Activated CD8-positive, alpha-beta T cell treated with anti-CD3 and anti-CD28 coated beads, Interleukin-2, amount 10 ng/mL, durations not matched to agents 7 days and 5 days (primary cell): ENCODE results near the gene ZNF35. TPM values are rescaled to one million over a fixed set of nuclear protein-coding genes. Genes with fewer than 3 reads are reported as not detected.

Experiments used
- ATAC-seq: fragments of 150-1000 bp; cut with Tn5 transposase; one replicate; pipeline ENCODE4 v1.10.0; 2021; ENCODE audit warnings: moderate library complexity
- CTCF ChIA-PET: fragments of 350-600 bp; sonication (Branson Sonifier 250); formaldehyde crosslinking; loops from one replicate; lab custom pipeline; 2021; ENCODE audit warnings: antibody characterized with exemption; lab: Charles Lee
- POLR2A ChIA-PET: fragments of 350-600 bp; sonication (Branson Sonifier 250); formaldehyde crosslinking; loops from one replicate; lab custom pipeline; 2021; ENCODE audit warnings: antibody characterized with exemption; lab: Charles Lee
- DNase-seq: peaks from one replicate; pipeline ENCODE4 v3.0.0-alpha.2; 2020
- H3K27ac Mint-ChIP-seq: one replicate; pipeline ENCODE4 v1.8.0; 2021; ENCODE audit warnings: mild to moderate bottlenecking, mixed read lengths
- H3K27me3 Mint-ChIP-seq: one replicate; pipeline ENCODE4 v1.8.0; 2021; ENCODE audit warnings: low read depth, mixed read lengths
- H3K36me3 Mint-ChIP-seq: one replicate; pipeline ENCODE4 v1.8.0; 2021; ENCODE audit warnings: low read depth, mixed read lengths
- H3K4me1 Mint-ChIP-seq: one replicate; pipeline ENCODE4 v1.8.0; 2021; ENCODE audit warnings: low read depth, mixed read lengths
- H3K4me3 Mint-ChIP-seq: one replicate; pipeline ENCODE4 v1.8.0; 2021; ENCODE audit warnings: mild to moderate bottlenecking, mixed read lengths
- H3K9me3 Mint-ChIP-seq: one replicate; pipeline ENCODE4 v1.8.0; 2022; ENCODE audit warnings: mixed read lengths; ENCODE audit not compliant: insufficient read depth
- total RNA-seq, 2 experiments: library from RNA; stranded (reverse); gene quantifications; one replicate each; pipeline ENCODE4 v1.2.3, GENCODE V29; 2021

ZNF35 gene
- 1 to 10 TPM; 3.7 to 7.6 TPM for total RNA-seq

- peaks cover 22% of the 10 kb centered on the region for H3K4me1 Mint-ChIP-seq
- peaks cover 63% of the 10 kb centered on the region for H3K36me3 Mint-ChIP-seq
- POLR2A ChIA-PET = interaction anchor here (0.7 to 1.3 kb wide), 3 partner anchors 23 to 113 kb away, joined by 3 to 5 read pairs (median 3); partner anchors contain the start of genes KIAA1143 and KIF15
- CTCF ChIA-PET = no interaction called here
- H3K27ac Mint-ChIP-seq = peak within 1 kb of the TSS; percentile 83
- H3K4me3 Mint-ChIP-seq = peak within 1 kb of the TSS; percentile 84
- DNase-seq (peak; percentile 62), ATAC-seq (peak; percentile 81)
- H3K27me3 Mint-ChIP-seq = no peaks in the 10 kb centered on the region
- H3K9me3 Mint-ChIP-seq = peaks cover 35% of the 10 kb centered on the region
Measured at GRCh38 chr3:44648564-44649229, at the start of gene ZNF35. Gene ZNF35, plus strand, starts transcription at chr3:44648732. Its CDS starts 2,336 bp downstream, at chr3:44651068.

GRCh38 chr3:44601749-44602148 lies 46.8 kb upstream of the ZNF35 start:
- POLR2A ChIA-PET = no interaction called here
- no peak for DNase-seq
- CTCF ChIA-PET = no interaction called here
- Mint-ChIP-seq H3K27me3 (no peaks in the 10 kb centered on the region), H3K9me3 (peaks cover 4% of the 10 kb centered on the region), H3K4me3 (no peak overlapping the region), H3K27ac (no peak overlapping the region), H3K4me1 (no peaks in the 10 kb centered on the region), H3K36me3 (no peaks in the 10 kb centered on the region)
- ATAC-seq = no peak

GRCh38 chr3:44612678-44613077 lies 35.9 kb upstream of the ZNF35 start:
- Mint-ChIP-seq H3K27ac (no peak overlapping the region), H3K4me3 (no peak overlapping the region), H3K4me1 (no peaks in the 10 kb centered on the region), H3K9me3 (peaks cover 7% of the 10 kb centered on the region), H3K36me3 (peaks cover 3% of the 10 kb centered on the region), H3K27me3 (peaks cover 2% of the 10 kb centered on the region)
- no peak for ATAC-seq
- no peak for DNase-seq
- ChIA-PET POLR2A (no interaction called here), CTCF (no interaction called here)

- DNase-seq (peak; percentile 75), ATAC-seq (peak; percentile 87)
- peaks cover 3% of the 10 kb centered on the region for H3K9me3 Mint-ChIP-seq
- H3K36me3 Mint-ChIP-seq = peaks cover 26% of the 10 kb centered on the region
- H3K27ac Mint-ChIP-seq = peak within 1 kb of the TSS; percentile 87
- peak within 1 kb of the TSS; percentile 90 for H3K4me3 Mint-ChIP-seq
- ChIA-PET POLR2A (interaction anchor here (0.7 to 1.6 kb wide), 7 partner anchors 24 to 287 kb away, joined by 3 to 8 read pairs (median 4); partner anchors contain the start of genes KIAA1143, KIF15, ZKSCAN7 and ZNF35), CTCF (interaction anchor here (1.0 to 1.2 kb wide), 2 partner anchors 9 to 18 kb away, joined by 4 read pairs; no protein-coding TSS in a partner anchor)
- H3K4me1 Mint-ChIP-seq = peaks cover 23% of the 10 kb centered on the region
- H3K27me3 Mint-ChIP-seq = no peaks in the 10 kb centered on the region
Measured at GRCh38 chr3:44624749-44625480, 23.6 kb upstream of the ZNF35 start, which contains the start of gene ZNF197. Gene ZNF197, plus strand, starts transcription at chr3:44625036. Its CDS starts 4,119 bp downstream, at chr3:44629155.

GRCh38 chr3:44628716-44629115 lies 19.8 kb upstream of the ZNF35 start:
- no peak for DNase-seq
- Mint-ChIP-seq H3K27me3 (no peaks in the 10 kb centered on the region), H3K27ac (no peak overlapping the region), H3K9me3 (no peaks in the 10 kb centered on the region), H3K4me1 (peaks cover 26% of the 10 kb centered on the region), H3K4me3 (no peak overlapping the region), H3K36me3 (peaks cover 53% of the 10 kb centered on the region)
- POLR2A ChIA-PET = no interaction called here
- CTCF ChIA-PET = no interaction called here
- ATAC-seq = no peak

GRCh38 chr3:44632193-44632592 lies 16.3 kb upstream of the ZNF35 start:
- no peak for DNase-seq
- CTCF ChIA-PET = no interaction called here
- no peak overlapping the region for H3K27ac Mint-ChIP-seq

GRCh38 chr3:44642337-44642736 lies 6.2 kb upstream of the ZNF35 start:
- ChIA-PET POLR2A (no interaction called here), CTCF (no interaction called here)
- ATAC-seq (no peak), DNase-seq (no peak)
- Mint-ChIP-seq H3K27me3 (no peaks in the 10 kb centered on the region), H3K4me1 (peaks cover 3% of the 10 kb centered on the region), H3K27ac (no peak overlapping the region), H3K9me3 (peaks cover 70% of the 10 kb centered on the region), H3K36me3 (peaks cover 85% of the 10 kb centered on the region), H3K4me3 (no peak overlapping the region)

More at GRCh38 chr3:44632193-44632592, 16.3 kb upstream of the ZNF35 start:
- no peak for ATAC-seq
- Mint-ChIP-seq H3K36me3 (peaks cover 76% of the 10 kb centered on the region), H3K4me1 (peaks cover 7% of the 10 kb centered on the region), H3K9me3 (peaks cover 16% of the 10 kb centered on the region), H3K27me3 (no peaks in the 10 kb centered on the region), H3K4me3 (no peak overlapping the region)
- POLR2A ChIA-PET = no interaction called here

GRCh38 chr3:44643024-44643423 lies 5.5 kb upstream of the ZNF35 start:
- DNase-seq (no peak), ATAC-seq (no peak)
- Mint-ChIP-seq H3K4me1 (peaks cover 10% of the 10 kb centered on the region), H3K9me3 (peaks cover 67% of the 10 kb centered on the region), H3K4me3 (no peak overlapping the region), H3K36me3 (peaks cover 86% of the 10 kb centered on the region), H3K27me3 (no peaks in the 10 kb centered on the region), H3K27ac (no peak overlapping the region)
- CTCF ChIA-PET = no interaction called here
- POLR2A ChIA-PET = no interaction called here

GRCh38 chr3:44647771-44648170 lies 761 bp upstream of the ZNF35 start:
- DNase-seq (no peak), ATAC-seq (no peak)
- H3K4me1 Mint-ChIP-seq = peaks cover 22% of the 10 kb centered on the region
- peak overlapping the region; percentile 62 for H3K27ac Mint-ChIP-seq
- peak overlapping the region; percentile 84 for H3K4me3 Mint-ChIP-seq
- H3K9me3 Mint-ChIP-seq = peaks cover 43% of the 10 kb centered on the region
- H3K36me3 Mint-ChIP-seq = peaks cover 65% of the 10 kb centered on the region
- H3K27me3 Mint-ChIP-seq = no peaks in the 10 kb centered on the region
- POLR2A ChIA-PET = interaction anchor here (0.7 to 1.3 kb wide), 2 partner anchors 113 to 114 kb away, joined by 3 to 5 read pairs; partner anchors contain the start of genes KIAA1143 and KIF15
- CTCF ChIA-PET = no interaction called here

- no peak for ATAC-seq
- H3K27me3 Mint-ChIP-seq = no peaks in the 10 kb centered on the region
- H3K4me3 Mint-ChIP-seq = no peak overlapping the region
- DNase-seq = no peak
- POLR2A ChIA-PET = no interaction called here
- peaks cover 67% of the 10 kb centered on the region for H3K36me3 Mint-ChIP-seq
- peaks cover 22% of the 10 kb centered on the region for H3K4me1 Mint-ChIP-seq
- no peak overlapping the region for H3K27ac Mint-ChIP-seq
- H3K9me3 Mint-ChIP-seq = peaks cover 35% of the 10 kb centered on the region
- CTCF ChIA-PET = no interaction called here
Measured at GRCh38 chr3:44649709-44650108, 1.2 kb downstream of the ZNF35 start.

- Mint-ChIP-seq H3K4me1 (peaks cover 4% of the 10 kb centered on the region), H3K27me3 (no peaks in the 10 kb centered on the region), H3K36me3 (peaks cover 70% of the 10 kb centered on the region), H3K4me3 (no peak overlapping the region), H3K27ac (no peak overlapping the region), H3K9me3 (peaks cover 30% of the 10 kb centered on the region)
- no peak for ATAC-seq
- DNase-seq = no peak
- POLR2A ChIA-PET = no interaction called here
- CTCF ChIA-PET = interaction anchor here (0.6 kb wide), 1 partner anchor 10 kb away, joined by 3 read pairs; no protein-coding TSS in a partner anchor
Measured at GRCh38 chr3:44654039-44654438, 5.5 kb downstream of the ZNF35 start.

GRCh38 chr3:44659015-44659414 lies 10.5 kb downstream of the ZNF35 start:
- POLR2A ChIA-PET = interaction anchor here (0.8 kb wide), 1 partner anchor 11 kb away, joined by 4 read pairs; no protein-coding TSS in a partner anchor
- H3K27ac Mint-ChIP-seq = no peak overlapping the region
- H3K9me3 Mint-ChIP-seq = peaks cover 26% of the 10 kb centered on the region
- CTCF ChIA-PET = no interaction called here
- H3K4me3 Mint-ChIP-seq = no peak overlapping the region
- DNase-seq = no peak
- H3K27me3 Mint-ChIP-seq = no peaks in the 10 kb centered on the region
- H3K36me3 Mint-ChIP-seq = peaks cover 72% of the 10 kb centered on the region
- no peak for ATAC-seq
- H3K4me1 Mint-ChIP-seq = no peaks in the 10 kb centered on the region
